Renal cortex interstitium (tissue), 11 donors: ENCODE results near the gene AACS. TPM values are rescaled to one million over a fixed set of nuclear protein-coding genes. Genes with fewer than 3 reads are reported as not detected.
"Not testable (repeated sequence)": the region's sequence is repeated elsewhere in the genome, so short reads cannot be mapped to it uniquely, and the experiment has no call there.

Experiments used
- DNase-seq, 11 donors: peaks; one replicate each; pipeline ENCODE4 v3.0.0-alpha.2; 2013; ENCODE audit warnings: low read depth in 9 of 11, low spot score in 4 of 11; ENCODE audit errors: extremely low read depth in 1 of 11
- polyA plus RNA-seq, 3 donors: library from polyadenylated mRNA; unstranded; fragments of 120-200 nt; gene quantifications; one replicate each; pipeline ENCODE4 v1.2.1, GENCODE V29; 2013; ENCODE audit not compliant: insufficient read length in 3 of 3

The AACS gene
- polyA plus RNA-seq, 3 donors: 21.7 to 26.2 (median 25.7) TPM

- DNase-seq: peak in 1 of 11 donors; percentile 32
Measured at GRCh38 chr12:125049093-125049458, 16.2 kb upstream of the AACS start.

DNA sequence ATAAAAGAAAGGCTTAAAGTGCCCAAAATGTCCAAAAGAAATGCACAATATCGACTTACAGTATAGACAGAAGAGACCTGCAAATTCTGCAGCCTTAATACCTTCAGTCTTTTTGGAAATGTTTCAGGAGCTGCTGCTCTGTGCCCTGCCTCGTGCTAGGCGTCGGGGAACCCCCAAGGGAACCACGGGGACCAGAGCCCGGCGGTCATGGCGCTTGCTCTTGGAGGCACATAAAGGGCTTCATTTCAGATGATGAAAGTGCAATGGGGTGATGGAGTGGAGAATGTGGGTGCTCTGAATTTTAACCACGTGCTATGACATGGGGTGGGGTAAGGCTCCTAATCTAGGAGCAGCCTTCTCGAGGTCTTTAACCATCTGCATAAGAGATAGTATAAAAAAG is 14.8 kb upstream of the AACS start:
- no peak for DNase-seq

- no peak for DNase-seq
Measured at GRCh38 chr12:125050868-125051267, 14.4 kb upstream of the AACS start.

DNA sequence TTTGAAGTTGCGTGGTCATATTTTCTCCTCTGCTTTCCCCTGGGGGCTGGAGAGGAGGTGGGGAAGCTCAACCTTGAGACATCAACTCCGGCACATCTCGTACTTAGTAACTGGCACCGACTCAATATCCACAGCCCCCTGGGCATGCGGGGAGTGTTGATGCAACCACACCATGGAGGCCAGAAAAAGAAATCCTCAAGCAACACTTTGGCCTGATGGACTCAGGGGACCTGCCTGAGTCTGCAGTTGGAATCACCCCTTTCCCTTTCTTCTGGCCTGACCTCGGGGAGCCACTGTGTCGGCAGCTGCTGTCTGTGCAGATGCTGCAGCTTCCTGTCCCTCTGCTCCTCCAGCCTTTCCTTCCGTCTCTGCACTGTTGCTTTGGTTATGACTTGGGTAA is 11.4 kb upstream of the AACS start:
- no peak for DNase-seq

GRCh38 chr12:125055591-125055990 is 9.6 kb upstream of the AACS start:
- no peak for DNase-seq

DNA sequence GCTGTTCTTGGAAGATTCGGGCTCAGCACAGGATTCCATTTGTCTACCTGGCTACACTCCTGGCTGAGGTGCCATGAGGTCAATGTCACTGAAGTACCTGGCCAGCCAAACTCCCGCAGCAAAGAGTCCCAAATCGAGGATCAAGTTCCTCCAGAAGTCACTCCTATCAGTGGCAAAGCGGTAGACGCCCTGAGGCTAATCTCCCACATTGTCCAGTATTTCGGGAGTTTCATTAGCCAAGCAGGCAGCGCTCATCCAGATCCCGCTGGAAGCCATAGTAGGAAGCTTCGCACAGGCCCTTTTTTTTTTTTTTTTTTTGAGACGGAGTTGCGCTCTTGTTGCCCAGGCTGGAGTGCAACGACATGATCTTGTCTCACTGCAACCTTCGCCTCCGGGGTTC is 8.9 kb upstream of the AACS start:
- no peak for DNase-seq

DNA sequence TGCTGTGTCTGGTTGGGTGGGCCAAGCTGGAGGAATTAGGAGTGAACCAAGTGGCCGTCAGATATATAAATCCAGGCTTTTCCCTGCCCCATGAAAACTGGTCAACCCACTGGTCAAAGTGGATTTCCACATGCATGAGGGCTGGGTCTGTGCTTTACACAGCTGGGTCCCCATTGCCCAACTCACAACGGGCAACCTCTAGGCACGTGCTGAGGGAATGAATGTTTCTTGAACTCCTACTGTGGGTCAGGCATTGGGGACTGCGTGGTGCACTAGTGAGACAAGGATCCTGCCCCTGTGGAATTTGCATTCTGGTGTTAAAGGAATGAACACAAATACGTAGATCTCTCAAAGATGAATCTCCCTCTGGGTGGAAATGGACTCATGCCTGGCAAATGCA is 7.5 kb upstream of the AACS start:
- no peak for DNase-seq

GRCh38 chr12:125061229-125061628 is 4.0 kb upstream of the AACS start:
- no peak for DNase-seq

DNA sequence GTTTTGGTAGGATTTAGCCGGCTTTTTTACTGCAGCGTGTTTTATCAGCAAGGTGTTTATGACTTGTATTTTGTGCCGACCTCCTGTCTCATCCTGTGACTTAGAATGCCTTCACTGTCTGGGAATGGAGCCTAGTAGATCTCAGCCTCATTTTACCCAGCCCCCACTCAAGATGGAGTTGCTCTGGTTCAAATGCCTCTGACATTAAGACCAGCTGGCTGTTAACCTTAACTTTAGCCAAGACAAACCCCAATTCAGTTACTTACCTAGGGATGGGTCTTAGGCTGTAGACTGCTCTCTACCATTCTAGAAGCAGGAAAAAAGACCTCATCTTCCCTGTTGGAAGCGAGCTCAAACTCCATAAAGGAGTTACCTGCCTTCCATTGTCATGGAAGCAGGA is 1.7 kb upstream of the AACS start:
- DNase-seq: not testable (repeated sequence)

DNA sequence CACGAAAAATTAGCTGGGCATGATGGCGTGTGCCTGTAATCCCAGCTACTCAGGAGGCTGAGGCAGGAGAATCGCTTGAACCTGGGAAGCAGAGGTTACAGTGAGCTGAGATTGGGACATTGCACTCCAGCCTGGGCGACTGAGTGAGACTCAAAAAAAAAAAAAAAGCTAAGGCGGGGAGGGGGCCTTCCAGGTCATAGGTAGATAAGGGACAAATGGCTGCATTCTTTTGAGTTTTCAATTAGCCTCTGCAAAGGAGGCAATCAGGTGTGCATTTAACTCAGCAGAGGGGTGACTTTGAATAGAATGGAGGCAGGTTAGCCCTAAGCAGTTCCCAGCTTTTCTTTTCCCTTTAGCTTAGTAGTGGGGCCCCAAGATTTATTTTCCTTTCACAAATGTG is 743 bp upstream of the AACS start:
- no peak for DNase-seq

GRCh38 chr12:125065919-125066570 is 810 bp downstream of the AACS start:
- no peak for DNase-seq

DNA sequence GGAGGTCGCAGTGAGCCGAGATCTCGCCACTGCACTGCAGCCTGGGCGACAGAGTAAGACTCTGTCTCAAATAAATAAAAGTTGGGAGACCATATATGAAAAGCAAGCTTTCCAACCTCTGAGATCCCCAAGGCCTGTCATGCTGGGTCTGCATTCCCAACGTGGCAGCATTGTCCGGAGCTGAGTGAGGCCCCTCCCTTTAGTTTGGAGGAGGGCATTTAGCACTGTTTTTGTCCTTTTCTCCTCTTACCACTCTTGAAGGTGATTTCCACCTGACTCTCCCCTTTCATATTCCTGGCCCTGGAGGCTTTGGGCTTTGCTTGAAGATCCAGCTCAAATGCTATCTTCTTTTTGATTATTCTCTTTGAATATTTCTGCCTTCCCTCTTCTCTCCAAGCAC is 3.2 kb downstream of the AACS start:
- DNase-seq: no peak

DNA sequence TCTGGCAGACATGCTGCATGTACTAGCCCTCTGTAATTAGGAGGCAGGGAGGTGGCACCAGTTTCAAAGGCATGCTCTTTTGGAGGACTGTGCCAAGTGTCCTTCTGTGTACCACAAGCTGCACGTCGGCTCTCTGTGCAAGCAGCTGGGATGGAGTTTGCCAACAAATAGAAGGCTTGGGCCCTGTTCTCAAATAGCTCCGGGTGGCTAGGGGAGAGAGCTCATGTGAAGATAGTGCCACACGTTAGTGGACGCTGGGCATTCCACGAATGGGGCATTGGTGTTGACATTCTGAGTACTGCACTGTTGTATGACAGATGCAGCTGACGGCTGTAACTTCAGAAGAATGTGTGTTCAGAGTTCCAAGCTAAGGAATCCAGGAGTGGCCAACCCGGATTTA is 4.4 kb downstream of the AACS start:
- DNase-seq: no peak

DNA sequence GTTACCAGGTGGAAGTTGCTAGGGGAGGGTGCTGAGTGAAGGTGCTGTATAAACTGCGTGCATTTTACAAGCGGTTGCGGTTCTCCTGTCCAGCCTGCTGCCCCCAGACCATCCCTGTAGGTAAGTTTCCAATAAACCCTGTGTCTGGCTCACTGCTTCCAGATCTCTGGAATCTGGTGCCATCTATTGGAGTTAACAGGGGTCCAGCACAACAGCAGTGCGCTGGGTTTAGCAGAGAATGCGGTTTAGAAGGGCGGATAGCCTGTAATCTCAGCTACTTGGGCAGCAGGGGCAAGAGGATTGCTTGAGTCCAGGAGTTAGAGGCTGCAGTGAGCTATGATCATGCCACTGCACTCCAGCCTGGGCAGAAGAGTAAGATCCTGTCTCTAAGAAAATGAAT is 4.9 kb downstream of the AACS start:
- no peak for DNase-seq

- DNase-seq: no peak
Measured at GRCh38 chr12:125070661-125071390, 5.6 kb downstream of the AACS start.

DNA sequence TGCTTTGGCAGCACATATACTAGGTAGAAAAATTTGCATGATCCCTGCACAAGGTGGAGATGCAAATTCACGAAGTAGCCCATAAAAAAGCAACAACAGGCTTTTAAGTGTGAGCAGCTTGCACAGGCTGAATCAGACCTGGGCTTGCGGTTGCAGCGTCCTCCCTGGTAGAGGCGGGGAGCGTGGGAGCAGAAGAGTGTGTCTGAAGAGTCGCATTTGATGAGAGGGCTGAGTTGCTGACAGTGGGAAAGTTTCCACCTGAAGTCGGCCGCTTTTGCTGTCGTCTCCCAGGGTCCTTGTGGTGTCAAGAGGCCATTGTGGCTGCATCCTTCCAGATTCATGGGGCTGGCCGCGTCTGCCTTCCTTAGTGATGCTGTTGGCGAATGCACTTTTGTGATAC is 6.2 kb downstream of the AACS start:
- no peak for DNase-seq

- no peak for DNase-seq
Measured at GRCh38 chr12:125072496-125072895, 7.3 kb downstream of the AACS start.

DNA sequence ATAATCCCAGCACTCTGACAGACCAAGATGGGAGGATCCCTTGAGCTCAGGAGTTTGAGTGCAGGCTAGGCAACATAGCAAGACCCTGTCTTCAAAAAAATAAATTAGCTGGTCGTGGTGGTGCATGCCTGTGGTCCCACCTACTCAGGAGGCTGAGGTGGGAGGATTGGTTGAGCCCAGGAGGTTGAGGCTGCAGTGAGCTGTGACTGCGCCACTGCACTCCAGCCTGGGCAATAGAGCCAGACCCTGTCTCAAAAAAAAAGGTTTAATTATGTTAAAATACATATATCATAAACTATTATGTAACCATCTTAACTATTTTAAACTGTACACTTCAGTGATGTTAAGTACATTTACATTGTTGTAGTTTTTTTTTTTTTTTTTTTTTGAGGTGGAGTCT is 9.1 kb downstream of the AACS start:
- DNase-seq: not testable (repeated sequence)

DNA sequence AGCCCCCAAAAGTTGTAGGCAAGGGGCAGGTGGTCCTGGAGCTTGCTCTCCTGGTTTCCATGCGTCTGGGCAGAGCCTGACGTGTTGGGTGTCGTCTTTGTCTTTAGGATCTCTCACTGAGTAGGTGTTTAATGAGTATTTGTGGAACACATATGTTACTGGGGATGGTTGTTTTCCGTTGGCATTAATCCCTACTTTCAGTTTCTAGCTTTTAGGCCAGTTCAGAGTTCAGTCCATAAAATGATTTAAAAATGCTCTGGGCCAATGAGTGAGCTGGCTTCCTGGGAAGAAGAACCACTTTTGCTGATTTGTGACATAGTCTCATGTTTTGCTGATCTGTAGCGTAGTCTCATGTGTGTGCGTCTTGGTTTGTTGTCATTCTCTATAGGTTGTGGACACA is 10.9 kb downstream of the AACS start:
- no peak for DNase-seq

- DNase-seq: no peak
Measured at GRCh38 chr12:125079084-125079483, 13.8 kb downstream of the AACS start.
